ENCODE measurements around the gene CDC25B. TPM values are rescaled to one million over a fixed set of nuclear protein-coding genes. Genes with fewer than 3 reads are reported as not detected.

The CDC25B gene
- total RNA-seq (2022; extraction: Qiagen RNA extraction; ENCODE audit: low read depth) = 171 to 213 TPM (median 207 TPM) in 5 replicates

DNA sequence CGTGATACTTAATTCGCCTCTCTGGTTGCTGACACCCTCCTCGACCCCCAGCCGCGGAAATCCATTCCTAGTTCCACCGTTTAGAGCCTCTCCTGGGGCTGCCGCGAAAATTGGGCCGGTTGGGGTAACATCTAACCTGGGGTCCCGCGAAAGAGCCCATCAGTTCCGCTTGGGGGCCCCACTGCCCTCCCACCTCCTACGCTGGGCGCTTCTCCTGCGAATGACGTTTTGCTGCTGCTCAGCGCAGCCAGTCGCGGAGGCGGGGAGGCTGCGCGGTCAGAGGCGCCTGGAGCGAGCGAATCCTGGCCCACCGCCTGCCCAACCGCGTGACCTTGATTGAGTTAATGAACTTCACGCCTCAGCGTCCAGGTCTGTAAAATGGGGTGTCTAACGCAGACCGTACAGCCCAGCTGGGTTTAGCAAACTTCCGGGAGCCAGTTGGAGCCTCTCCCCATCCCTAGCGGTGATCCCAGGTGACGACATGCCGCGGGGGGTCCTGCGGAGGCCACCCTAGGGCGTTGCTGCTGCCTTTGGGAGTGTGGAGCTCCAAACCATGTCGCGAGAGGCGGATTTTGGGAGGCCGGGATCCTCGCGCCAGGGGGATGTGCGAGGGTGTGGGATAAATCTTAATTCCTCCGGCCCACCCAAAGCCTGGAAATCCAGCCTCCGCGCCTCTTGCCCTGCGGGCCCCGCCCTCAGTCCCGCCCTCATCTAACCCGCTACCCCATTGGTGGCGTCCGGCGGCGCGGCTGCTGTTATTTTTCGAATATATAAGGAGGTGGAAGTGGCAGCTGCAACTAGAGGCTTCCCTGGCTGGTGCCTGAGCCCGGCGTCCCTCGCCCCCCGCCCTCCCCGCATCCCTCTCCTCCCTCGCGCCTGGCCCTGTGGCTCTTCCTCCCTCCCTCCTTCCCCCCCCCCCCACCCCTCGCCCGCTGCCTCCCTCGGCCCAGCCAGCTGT lies at the start of gene CDC25B:
Gene CDC25B, plus strand, starts transcription at position 800 of the 958 bp plus-strand sequence. CDS start 222 bp downstream, outside the sequence.

DNA sequence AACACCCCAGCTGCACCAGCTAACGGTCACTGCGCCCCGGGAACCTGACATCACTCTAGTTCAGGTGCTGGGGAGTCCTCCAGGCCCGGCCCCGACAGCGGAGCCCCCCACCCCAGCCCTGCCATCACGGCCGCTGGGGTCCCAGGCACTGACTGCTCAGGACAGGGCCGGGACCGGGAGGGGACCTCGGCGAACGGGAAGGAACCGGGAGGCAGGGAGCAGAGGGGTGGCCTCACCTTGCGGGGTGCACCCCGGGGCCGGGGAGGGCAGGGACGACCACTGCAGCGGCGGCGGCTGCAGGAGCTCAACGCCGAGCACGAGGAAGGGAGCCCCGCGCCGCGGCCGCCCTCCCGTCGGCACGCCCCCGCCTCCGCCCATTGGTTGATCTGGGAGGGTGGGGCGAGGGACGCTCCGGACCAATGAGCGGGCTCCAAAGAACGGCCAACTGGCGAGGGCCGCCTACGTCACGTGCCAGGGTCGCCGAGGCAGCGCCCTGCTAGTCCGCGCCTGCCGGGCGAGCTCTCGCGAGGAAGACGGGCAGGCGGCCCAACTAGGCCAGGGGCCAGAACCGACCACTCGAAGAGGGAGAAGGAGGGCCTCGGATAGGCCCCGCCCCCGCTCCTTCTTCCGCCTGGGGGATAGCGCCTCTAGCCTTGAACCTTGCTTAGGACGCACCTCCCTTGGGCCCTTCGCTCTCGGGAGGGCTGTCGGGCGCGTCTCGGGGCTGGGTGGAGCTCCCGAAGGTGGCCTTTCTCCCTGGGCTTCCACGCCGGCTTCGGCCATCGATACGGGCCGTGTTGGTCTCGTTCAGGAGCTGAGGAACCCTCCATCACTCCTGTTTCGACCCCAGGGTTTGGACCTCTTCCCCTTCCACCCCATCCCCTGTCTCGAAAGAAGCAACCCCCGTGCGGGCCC lies 28.4 kb upstream of the CDC25B start, which contains the start of gene ADISSP:
Gene ADISSP, minus strand, starts transcription at position 327 of the 915 bp plus-strand sequence. CDS start 7,653 bp downstream, outside the sequence.

DNA sequence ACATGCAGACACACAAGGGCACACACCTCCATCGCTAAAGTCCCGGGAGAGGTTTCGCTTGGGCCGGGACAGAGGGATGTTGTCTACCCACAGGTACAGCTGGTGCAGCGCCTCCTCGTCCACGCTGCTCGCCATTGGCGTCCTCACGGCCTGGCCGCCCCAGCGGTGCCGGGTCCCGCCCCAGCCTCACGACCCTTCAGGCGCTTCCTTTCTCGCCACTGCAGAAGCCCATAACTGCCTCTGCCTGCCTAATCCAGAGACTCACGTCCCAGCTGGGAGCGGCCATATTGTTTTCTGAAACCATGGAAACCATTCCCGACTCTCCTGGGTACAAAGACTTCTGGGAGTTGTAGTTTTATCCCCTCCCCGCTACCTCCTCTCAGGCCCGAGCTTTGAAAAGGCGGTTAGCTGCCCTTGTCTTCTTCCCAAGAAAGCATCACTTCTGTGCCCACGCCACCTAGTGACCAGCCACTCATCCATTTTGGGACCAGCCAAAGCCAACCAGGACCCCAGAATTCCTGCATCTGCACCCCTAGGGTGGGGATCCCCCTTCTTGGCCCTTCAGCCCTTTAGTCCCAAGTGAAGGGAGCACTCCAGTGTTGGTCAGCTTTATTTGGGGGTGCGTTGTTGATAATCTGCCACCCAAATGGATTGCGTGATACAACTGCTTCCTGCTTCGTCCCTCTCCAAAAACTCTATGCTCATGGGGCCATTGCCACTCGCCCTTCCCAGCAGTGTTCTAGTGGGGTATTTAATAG lies 14.8 kb upstream of the CDC25B start, which contains the start of gene SPEF1:
Gene SPEF1, minus strand, starts transcription at position 296 of the 758 bp plus-strand sequence. Its CDS starts 161 bp downstream, at position 135.

DNA sequence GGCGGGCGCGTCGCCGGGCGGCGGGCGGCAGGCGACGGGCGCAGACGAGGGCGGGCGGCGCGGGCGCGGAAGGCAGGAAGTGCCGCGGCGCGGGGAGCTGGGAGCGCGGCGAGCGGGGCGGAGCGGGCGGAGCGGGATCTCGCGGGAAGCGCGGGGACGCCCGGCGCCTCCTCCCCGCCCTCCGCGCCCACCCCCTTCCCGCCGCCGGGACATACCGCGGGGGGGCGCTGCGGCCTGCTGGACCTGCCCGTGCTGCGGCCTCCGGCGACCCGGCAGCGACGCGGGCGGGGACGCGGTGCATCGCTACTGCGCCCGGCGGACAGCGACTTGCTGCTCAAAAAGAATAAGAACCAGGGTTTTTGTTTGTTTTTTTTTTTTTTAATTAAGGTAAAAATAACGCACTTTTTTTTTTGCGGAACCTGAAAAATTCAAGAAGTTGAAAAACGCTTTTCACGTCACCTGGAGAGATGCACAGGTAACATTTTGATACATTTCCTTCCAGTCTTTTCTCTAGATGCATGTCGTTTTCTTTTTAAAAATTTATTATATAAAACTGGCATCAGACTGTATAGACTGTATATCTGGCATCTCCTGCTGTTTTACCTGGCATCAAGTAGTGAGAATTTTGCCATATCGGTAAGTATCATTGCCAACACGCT lies 9.3 kb upstream of the CDC25B start, which contains the start of gene CENPB:
Gene CENPB, minus strand, starts transcription at position 76 of the 659 bp plus-strand sequence. CDS start 257 bp downstream, outside the sequence.

DNA sequence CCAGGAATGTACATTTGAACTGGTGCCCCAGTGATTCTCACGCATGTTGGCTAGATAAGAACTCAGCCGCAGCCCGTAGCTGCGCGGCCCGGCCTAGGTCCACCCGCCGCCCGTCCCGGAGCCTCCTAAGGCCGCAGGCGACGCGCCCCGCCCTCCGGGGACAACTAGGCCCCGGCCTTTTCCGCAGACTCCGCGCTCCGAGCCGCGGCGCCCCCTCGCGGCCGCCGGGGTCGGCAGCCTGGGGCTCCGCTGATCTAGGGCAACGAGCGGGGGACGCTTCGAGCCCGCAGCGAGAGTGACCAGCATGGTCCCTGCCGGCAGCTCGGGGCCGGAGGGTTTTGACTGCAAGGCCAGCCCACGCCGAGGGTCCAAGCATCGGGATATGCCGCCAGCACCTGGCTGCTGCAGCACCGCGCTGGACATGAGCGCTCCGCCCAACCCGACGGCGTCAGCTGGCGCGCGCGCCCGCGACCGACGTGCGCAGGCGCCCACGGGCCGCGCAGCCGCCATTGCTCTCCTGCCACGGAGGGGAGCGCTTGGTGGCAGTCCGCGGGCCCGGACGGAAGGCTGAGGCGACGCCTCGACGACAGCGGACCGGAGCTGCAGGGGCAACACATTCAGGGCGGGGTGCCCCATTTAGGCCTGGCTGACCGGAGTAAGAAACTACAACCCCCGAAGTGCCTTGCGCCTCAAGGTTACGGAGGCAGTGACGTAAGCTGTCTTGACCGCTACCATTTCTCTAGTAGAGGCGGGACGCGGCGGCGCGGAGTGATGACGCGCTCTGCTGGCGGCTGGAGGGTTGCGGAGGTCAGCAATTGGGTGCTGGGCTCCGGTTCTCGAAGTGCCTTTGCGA lies 24.2 kb downstream of the CDC25B start, which contains the start of gene AP5S1:
Gene AP5S1, plus strand, starts transcription at position 500 of the 853 bp plus-strand sequence. CDS start 1,571 bp downstream, outside the sequence.

DNA sequence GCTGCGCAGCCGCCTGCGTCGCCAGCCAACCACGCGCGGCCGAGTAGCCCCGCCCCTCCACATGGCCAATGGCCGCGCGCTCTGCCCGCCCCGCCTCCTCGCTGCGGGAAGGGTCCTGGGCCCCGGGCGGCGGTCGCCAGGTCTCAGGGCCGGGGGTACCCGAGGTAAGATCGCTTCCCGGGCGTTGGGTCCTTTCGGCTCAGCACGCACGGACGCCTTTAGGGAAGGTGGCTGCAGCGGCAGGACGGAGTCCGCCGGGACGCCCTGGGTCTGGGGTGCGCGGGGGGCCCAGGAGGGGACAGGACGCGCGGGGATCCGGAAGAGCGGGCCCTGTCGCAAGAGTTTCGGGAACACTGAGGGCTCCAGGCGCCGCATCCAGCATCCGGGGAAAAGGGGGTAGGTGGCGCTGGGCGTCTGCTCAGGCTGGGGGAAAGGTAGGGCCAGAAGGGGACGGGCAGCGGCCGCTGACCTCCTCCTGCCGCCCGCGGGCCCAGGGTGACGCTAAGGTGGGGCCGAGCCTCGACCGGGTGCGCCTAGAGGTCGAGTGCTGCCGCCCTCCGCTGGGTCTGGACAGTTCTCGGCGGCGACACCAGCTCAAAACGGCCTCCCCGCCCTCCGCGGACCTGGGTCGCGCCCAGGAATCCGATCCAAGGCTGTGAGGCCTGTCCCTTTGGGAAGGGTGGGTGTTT lies 50.8 kb downstream of the CDC25B start, which contains the start of gene MAVS:
Gene MAVS, plus strand, starts transcription at position 95 of the 689 bp plus-strand sequence. CDS start 7,791 bp downstream, outside the sequence.

Other genes with a start within 250 kb of the CDC25B start
- not detected in 5 replicates for gene GFRA4, start 132.9 kb upstream of the CDC25B start, total RNA-seq (2022; extraction: Qiagen RNA extraction; ENCODE audit: low read depth)
- gene ADAM33, start 114.3 kb upstream of the CDC25B start, total RNA-seq (2022; extraction: Qiagen RNA extraction; ENCODE audit: low read depth) = 0.06 TPM in 1 of 5 replicates, not detected in the others
- not detected in 5 replicates for gene SIGLEC1, start 83.7 kb upstream of the CDC25B start, total RNA-seq (2022; extraction: Qiagen RNA extraction; ENCODE audit: low read depth)
- 0.29 to 0.43 TPM (median 0.34 TPM) in 5 replicates for gene HSPA12B, start 63.6 kb upstream of the CDC25B start, total RNA-seq (2022; extraction: Qiagen RNA extraction; ENCODE audit: low read depth)
- 101 to 169 TPM (median 156 TPM) in 5 replicates for gene ADISSP, start 28.6 kb upstream of the CDC25B start, total RNA-seq (2022; extraction: Qiagen RNA extraction; ENCODE audit: low read depth)
- 1.5 to 2.1 TPM (median 2.0 TPM) in 5 replicates for gene SPEF1, start 14.9 kb upstream of the CDC25B start, total RNA-seq (2022; extraction: Qiagen RNA extraction; ENCODE audit: low read depth)
- 91.1 to 129 TPM (median 119 TPM) in 5 replicates for gene CENPB, start 9.6 kb upstream of the CDC25B start, total RNA-seq (2022; extraction: Qiagen RNA extraction; ENCODE audit: low read depth)
- 14.9 to 20.4 TPM (median 17.8 TPM) in 5 replicates for gene AP5S1, start 24.2 kb downstream of the CDC25B start, total RNA-seq (2022; extraction: Qiagen RNA extraction; ENCODE audit: low read depth)
- 16.5 to 23.1 TPM (median 20.1 TPM) in 5 replicates for gene MAVS, start 50.5 kb downstream of the CDC25B start, total RNA-seq (2022; extraction: Qiagen RNA extraction; ENCODE audit: low read depth)
- 51.7 to 59.5 TPM (median 57.6 TPM) in 5 replicates for gene PANK2, start 93.1 kb downstream of the CDC25B start, total RNA-seq (2022; extraction: Qiagen RNA extraction; ENCODE audit: low read depth)
- gene RNF24, start 219.2 kb downstream of the CDC25B start, total RNA-seq (2022; extraction: Qiagen RNA extraction; ENCODE audit: low read depth) = 11.4 to 14.2 TPM (median 12.9 TPM) in 5 replicates